Sigmoid colon (tissue), 7 donors: Measurements from ENCODE around the gene CD28. TPM values are rescaled to one million over a fixed set of nuclear protein-coding genes. Genes with fewer than 3 reads are reported as not detected.

Source experiments
- DNase-seq: peaks from one replicate; pipeline ENCODE4 v3.0.0-alpha.2; 2019
- H3K27ac ChIP-seq, 4 donors: fragments of 200-600 bp; sonication (generic); one replicate each; pipeline ENCODE4 v1.5.1; 2016 to 2019; ENCODE audit warnings: mild to moderate bottlenecking in 1 of 4
- H3K27me3 ChIP-seq, 3 donors: fragments of 200-600 bp; sonication (generic); one replicate each; pipeline ENCODE4 v1.5.1; 2019; ENCODE audit warnings: mild to moderate bottlenecking in 1 of 3
- H3K36me3 ChIP-seq, 4 donors: fragments of 200-600 bp; sonication (generic); one replicate each; pipeline ENCODE4 v1.5.1; 2016 to 2019
- H3K4me1 ChIP-seq, 4 donors: fragments of 200-600 bp; sonication (generic); one replicate each; pipeline ENCODE4 v1.5.1; 2017 to 2019
- H3K4me3 ChIP-seq, 4 donors: fragments of 200-600 bp; sonication (generic); one replicate each; pipeline ENCODE4 v1.5.1; 2017 to 2019; ENCODE audit warnings: mild to moderate bottlenecking in 2 of 4, moderate library complexity in 1 of 4
- H3K9me3 ChIP-seq, 4 donors: fragments of 200-600 bp in 3 of 4; sonication (generic) in 3 of 4; one replicate each; pipeline versions ENCODE4 v1.5.1 to v1.6.1; 2013 to 2019
- CTCF ChIP-seq, 4 experiments: fragments of 450-650 bp in 3 of 4; fragments of 200-600 bp in 1 of 4; IDR thresholded peaks; one replicate each; pipeline ENCODE4 v1.5.1; 2016 to 2019; ENCODE audit warnings: antibody characterized with exemption in 4 of 4, mild to moderate bottlenecking in 3 of 4, moderate library complexity in 2 of 4
- EP300 ChIP-seq, 4 donors: sonication (generic); formaldehyde crosslinking; IDR thresholded peaks; one replicate each; pipeline ENCODE4 v1.6.1; 2017; ENCODE audit warnings: antibody characterized with exemption in 4 of 4
- POLR2A ChIP-seq, 2 donors: fragments of 450-650 bp; IDR thresholded peaks; one replicate each; pipeline ENCODE4 v1.6.1; 2016; ENCODE audit warnings: antibody characterized with exemption in 2 of 2, mild to moderate bottlenecking in 2 of 2, moderate library complexity in 2 of 2
- POLR2AphosphoS5 ChIP-seq, 4 donors: sonication (generic); formaldehyde crosslinking; IDR thresholded peaks; one replicate each; pipeline ENCODE4 v1.6.1; 2017; ENCODE audit warnings: antibody characterized with exemption in 4 of 4
- WGBS, 2 donors: extraction: QIAGEN DNeasy Blood & Tissue Kit; methylation state at CpG; one replicate each; pipeline ENCODE4 v1.1.7; 2013; 5-methylcytosine and 5-hydroxymethylcytosine counted together
- intact Hi-C: fragments of 100-400 bp; cut with DNase I; formaldehyde crosslinking; loops from one replicate; pipeline ENCODE4 v1.15.1; 2023
- polyA plus RNA-seq, 3 donors: library from polyadenylated mRNA; stranded (reverse); fragments of 200-250 nt; gene quantifications; one replicate each; pipeline ENCODE4 v1.2.3, GENCODE V29; 2013
- total RNA-seq, 4 donors: library from RNA; depleted of rRNA; stranded (reverse); fragments of >200 nt; gene quantifications; one replicate each; pipeline ENCODE4 v1.1.0, GENCODE V29; 2016
- donor health status: healthy with polysubstance abuse.
- donor health status: Bipolar disorder and iron deficiency.
- donor health status: healthy.

CD28 gene
- total and polyA plus RNA-seq, 7 donors, result under 0.01 to 6.2 (median 1.1) TPM

GRCh38 chr2:203711399-203711798 lies 5.0 kb downstream of the CD28 start:
- H3K9me3 ChIP-seq, result no peaks in the 10 kb centered on the region
- 85 to 88% methylated on average over 3 of the region's 3 CpGs for WGBS, 2 donors
- H3K4me3 ChIP-seq, result no peak overlapping the region
- no peaks in the 10 kb centered on the region for H3K36me3 ChIP-seq
- DNase-seq, result no peak
- H3K27me3 ChIP-seq, result no peaks in the 10 kb centered on the region
- intact Hi-C loops, result no loop called here
- H3K4me1 ChIP-seq, result no peaks in the 10 kb centered on the region
- no peak overlapping the region for H3K27ac ChIP-seq
- no peak for TF ChIP-seq POLR2A (IDR thresholded peaks at IDR 0.05)
- TF ChIP-seq POLR2AphosphoS5 (IDR thresholded peaks at IDR 0.05), result no peak
- TF ChIP-seq EP300 (IDR thresholded peaks at IDR 0.05), result no peak
- TF ChIP-seq CTCF (IDR thresholded peaks at IDR 0.05), result no peak

- intact Hi-C loops, result no loop called here
- H3K9me3 ChIP-seq, result no peaks in the 10 kb centered on the region
- 84 to 92% methylated on average over 1 of the region's 1 CpG for WGBS, 2 donors
- H3K27me3 ChIP-seq, result no peaks in the 10 kb centered on the region
- no peak for DNase-seq
- no peaks in the 10 kb centered on the region for H3K4me1 ChIP-seq
- H3K27ac ChIP-seq, result no peak overlapping the region
- H3K4me3 ChIP-seq, result no peak overlapping the region
- TF ChIP-seq CTCF (IDR thresholded peaks at IDR 0.05), result no peak
- TF ChIP-seq POLR2A (IDR thresholded peaks at IDR 0.05), result no peak
- TF ChIP-seq POLR2AphosphoS5 (IDR thresholded peaks at IDR 0.05), result no peak
- no peak for TF ChIP-seq EP300 (IDR thresholded peaks at IDR 0.05)
- no peaks in the 10 kb centered on the region for H3K36me3 ChIP-seq
These were observed 6.9 kb downstream of the CD28 start for GRCh38 chr2:203713381-203713780.

GRCh38 chr2:203714112-203714511 lies 7.7 kb downstream of the CD28 start:
- Histone ChIP-seq H3K36me3 (no peaks in the 10 kb centered on the region), H3K27ac (no peak overlapping the region), H3K27me3 (no peaks in the 10 kb centered on the region), H3K9me3 (no peaks in the 10 kb centered on the region), H3K4me1 (no peaks in the 10 kb centered on the region), H3K4me3 (no peak overlapping the region)
- WGBS, 2 donors, result 40 to 67% methylated on average over 3 of the region's 3 CpGs
- no peak for DNase-seq
- intact Hi-C loops, result no loop called here
- TF ChIP-seq EP300 (IDR thresholded peaks at IDR 0.05) (no peak), POLR2A (IDR thresholded peaks at IDR 0.05) (no peak), POLR2AphosphoS5 (IDR thresholded peaks at IDR 0.05) (no peak), CTCF (IDR thresholded peaks at IDR 0.05) (no peak)

DNA sequence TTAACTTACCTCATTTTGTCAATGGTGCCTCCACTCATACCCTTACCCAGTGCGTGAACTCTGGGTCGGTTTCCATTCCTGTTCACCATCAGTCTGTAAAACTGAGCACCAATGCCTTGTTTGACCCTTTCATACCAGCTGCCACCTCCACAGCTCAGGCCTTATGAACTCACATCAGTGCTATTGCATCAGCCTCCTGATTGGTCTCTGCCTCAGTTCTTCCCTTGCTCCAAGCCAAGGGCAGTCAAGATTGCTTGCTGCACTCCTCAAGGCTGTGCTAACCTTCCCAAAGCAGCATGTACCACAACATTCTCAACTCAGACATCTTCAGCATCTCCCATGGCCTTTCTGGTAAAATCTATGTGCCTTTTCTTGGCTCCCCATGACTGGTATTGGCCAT lies 9.3 kb downstream of the CD28 start:
- H3K9me3 ChIP-seq, result no peaks in the 10 kb centered on the region
- no peak for DNase-seq
- TF ChIP-seq EP300 (IDR thresholded peaks at IDR 0.05) (no peak), POLR2A (IDR thresholded peaks at IDR 0.05) (no peak), POLR2AphosphoS5 (IDR thresholded peaks at IDR 0.05) (no peak), CTCF (IDR thresholded peaks at IDR 0.05) (no peak)
- H3K4me3 ChIP-seq, result no peak overlapping the region
- intact Hi-C loops, result no loop called here
- H3K27ac ChIP-seq, result no peak overlapping the region
- WGBS, 2 donors, result 92 to 98% methylated on average over 2 of the region's 2 CpGs
- H3K4me1 ChIP-seq, result no peaks in the 10 kb centered on the region
- no peaks in the 10 kb centered on the region for H3K36me3 ChIP-seq
- H3K27me3 ChIP-seq, result no peaks in the 10 kb centered on the region

DNA sequence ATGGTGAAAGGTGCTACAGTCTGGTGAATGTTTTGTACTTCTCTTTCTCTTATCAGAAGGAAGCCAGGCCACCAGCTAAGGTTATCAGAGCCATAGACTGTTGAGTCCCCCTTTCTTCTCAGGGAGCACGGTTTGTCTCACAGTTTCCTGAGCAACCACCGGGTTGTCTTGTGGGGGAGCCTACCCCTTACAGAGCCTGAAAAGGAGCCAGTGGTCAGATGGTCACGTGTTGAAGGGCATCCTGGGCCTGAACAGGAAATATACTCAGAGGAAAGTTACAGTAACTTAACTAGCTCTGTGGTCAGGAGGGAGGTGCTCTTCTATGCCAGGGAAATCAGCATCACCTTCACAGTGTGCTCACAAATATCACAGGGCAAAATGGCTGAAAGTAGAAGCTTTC lies 11.6 kb downstream of the CD28 start:
- Histone ChIP-seq H3K27me3 (no peaks in the 10 kb centered on the region), H3K4me3 (no peak overlapping the region), H3K9me3 (no peaks in the 10 kb centered on the region), H3K36me3 (no peaks in the 10 kb centered on the region), H3K27ac (no peak overlapping the region), H3K4me1 (no peaks in the 10 kb centered on the region)
- no peak for DNase-seq
- TF ChIP-seq CTCF (IDR thresholded peaks at IDR 0.05) (no peak), EP300 (IDR thresholded peaks at IDR 0.05) (no peak), POLR2A (IDR thresholded peaks at IDR 0.05) (no peak), POLR2AphosphoS5 (IDR thresholded peaks at IDR 0.05) (no peak)
- intact Hi-C loops, result no loop called here
- WGBS, 2 donors, result 45 to 85% methylated on average over 3 of the region's 3 CpGs
